PFSK-1 (cell line): Measurements from ENCODE around the gene GNG4.

Experiments
- POLR2AphosphoS5 ChIP-seq: IDR thresholded peaks from 2 replicates; pipeline ENCODE4 v1.6.1; 2012; ENCODE audit warnings: low read depth, mild to moderate bottlenecking, control low read depth, low read length, moderate library complexity
- SIN3A ChIP-seq: IDR thresholded peaks from 2 replicates; pipeline ENCODE4 v1.6.1; 2012; ENCODE audit warnings: mild to moderate bottlenecking, low read length, moderate library complexity, borderline replicate concordance; ENCODE audit not compliant: insufficient read depth
- TAF1 ChIP-seq: IDR thresholded peaks from 2 replicates; pipeline ENCODE4 v1.6.1; 2012; ENCODE audit warnings: low read length, control low read depth, borderline replicate concordance; ENCODE audit not compliant: insufficient read depth

DNA sequence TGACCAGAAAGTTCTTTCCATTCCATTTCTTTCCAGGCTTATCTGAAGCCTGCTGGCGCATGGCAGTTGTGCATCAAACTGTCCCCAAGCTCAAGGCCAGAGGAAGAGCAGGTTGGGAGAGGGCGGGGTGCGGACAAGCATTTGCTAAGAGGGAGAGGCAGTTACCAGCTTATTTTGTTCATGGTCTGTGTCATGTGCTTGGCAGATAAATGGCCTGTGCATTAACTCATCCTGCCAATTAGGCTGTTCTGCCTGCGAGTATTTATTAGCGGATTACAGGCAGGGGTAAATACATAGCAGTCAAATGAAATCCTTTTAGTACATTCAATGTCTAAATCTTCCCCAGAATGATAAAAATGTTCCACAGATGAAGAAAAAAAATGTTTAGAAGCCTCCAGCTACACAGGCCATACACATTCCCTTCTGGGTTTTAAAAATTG, 96.5 kb downstream of the GNG4 start:
- TF ChIP-seq POLR2AphosphoS5 (no peak), SIN3A (no peak), TAF1 (no peak)
